Mesodermal cell (in vitro differentiated cells): ENCODE measurements around the gene B4GALNT4.
"Not testable (repeated sequence)": the region's sequence is repeated elsewhere in the genome, so short reads cannot be mapped to it uniquely, and the experiment has no call there.

Experiments used
- H3K27ac ChIP-seq: 2 replicates; pipeline ENCODE4 v1.7.0; 2013; ENCODE audit warnings: mild to moderate bottlenecking, low read depth, low read length, moderate library complexity; ENCODE audit not compliant: severe bottlenecking
- H3K36me3 ChIP-seq: 2 replicates; pipeline ENCODE4 v1.7.1; 2013; ENCODE audit warnings: mild to moderate bottlenecking, low read length, moderate library complexity; ENCODE audit not compliant: control insufficient read depth, insufficient read depth
- H3K4me1 ChIP-seq: one replicate; pipeline ENCODE4 v1.7.1; 2013; ENCODE audit warnings: mild to moderate bottlenecking, low read length; ENCODE audit not compliant: insufficient read depth, control insufficient read depth, poor library complexity, severe bottlenecking
- H3K4me3 ChIP-seq: 2 replicates; pipeline ENCODE4 v1.7.0; 2013; ENCODE audit warnings: low read length, control low read depth, mild to moderate bottlenecking; ENCODE audit not compliant: insufficient read depth, poor library complexity, severe bottlenecking; ENCODE audit errors: extremely low read depth
- H3K9me3 ChIP-seq: 2 replicates; pipeline ENCODE4 v1.7.1; 2013; ENCODE audit warnings: mild to moderate bottlenecking, low read length, moderate library complexity; ENCODE audit not compliant: control insufficient read depth
- WGBS, 2 experiments: methylation state at CpG; one replicate each; pipeline ENCODE4 v1.1.5; 2013; ENCODE audit warnings: missing lambda C conversion rate in 2 of 2; ENCODE audit not compliant: insufficient coverage in 2 of 2; 5-methylcytosine and 5-hydroxymethylcytosine counted together

Gene B4GALNT4

DNA sequence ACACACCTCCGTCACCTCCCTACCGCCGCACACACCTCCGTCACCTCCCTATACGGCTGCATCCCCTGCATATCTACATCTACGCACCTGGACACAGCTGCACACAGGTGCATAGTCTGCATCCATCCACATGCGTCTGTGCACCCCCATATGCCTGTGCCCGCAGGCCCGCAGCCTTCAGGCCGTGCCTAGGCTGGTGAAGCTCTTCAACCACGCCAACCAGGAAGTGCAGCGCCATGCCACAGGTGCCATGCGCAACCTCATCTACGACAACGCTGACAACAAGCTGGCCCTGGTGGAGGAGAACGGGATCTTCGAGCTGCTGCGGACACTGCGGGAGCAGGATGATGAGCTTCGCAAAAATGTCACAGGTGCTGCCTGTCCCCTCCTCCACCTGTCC is 29.5 kb downstream of the B4GALNT4 start:
- Histone ChIP-seq H3K27ac (no peak overlapping the region), H3K36me3 (no peaks in the 10 kb centered on the region), H3K9me3 (peaks cover 4% of the 10 kb centered on the region), H3K4me3 (no peak overlapping the region), H3K4me1 (peaks cover 6% of the 10 kb centered on the region)
- 90 to 93% methylated on average over 19 to 20 of the region's 20 CpGs for WGBS, 2 experiments

DNA sequence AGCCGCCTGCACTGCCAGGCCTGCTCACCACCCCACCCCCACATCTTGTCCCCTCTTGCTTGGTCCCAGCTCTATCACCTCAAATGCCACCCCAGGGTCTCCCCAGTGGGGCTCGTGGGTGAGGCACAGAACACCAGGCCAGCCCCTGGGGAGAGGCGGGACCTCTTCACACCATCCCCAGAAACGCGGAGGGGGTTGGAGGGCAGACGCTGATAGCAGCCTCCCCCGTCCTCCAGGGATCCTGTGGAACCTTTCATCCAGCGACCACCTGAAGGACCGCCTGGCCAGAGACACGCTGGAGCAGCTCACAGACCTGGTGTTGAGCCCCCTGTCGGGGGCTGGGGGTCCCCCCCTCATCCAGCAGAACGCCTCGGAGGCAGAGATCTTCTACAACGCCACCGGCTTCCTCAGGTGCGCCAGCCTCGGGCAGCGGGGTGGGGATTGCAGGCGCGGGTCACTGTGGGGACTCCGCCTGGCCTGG is 30.5 kb downstream of the B4GALNT4 start:
- 91% methylated on average over 20 to 21 of the region's 21 CpGs for WGBS, 2 experiments
- H3K4me1 ChIP-seq, result no peaks in the 10 kb centered on the region
- H3K9me3 ChIP-seq, result peaks cover 4% of the 10 kb centered on the region
- no peak overlapping the region for H3K27ac ChIP-seq
- no peaks in the 10 kb centered on the region for H3K36me3 ChIP-seq
- H3K4me3 ChIP-seq, result no peak overlapping the region

DNA sequence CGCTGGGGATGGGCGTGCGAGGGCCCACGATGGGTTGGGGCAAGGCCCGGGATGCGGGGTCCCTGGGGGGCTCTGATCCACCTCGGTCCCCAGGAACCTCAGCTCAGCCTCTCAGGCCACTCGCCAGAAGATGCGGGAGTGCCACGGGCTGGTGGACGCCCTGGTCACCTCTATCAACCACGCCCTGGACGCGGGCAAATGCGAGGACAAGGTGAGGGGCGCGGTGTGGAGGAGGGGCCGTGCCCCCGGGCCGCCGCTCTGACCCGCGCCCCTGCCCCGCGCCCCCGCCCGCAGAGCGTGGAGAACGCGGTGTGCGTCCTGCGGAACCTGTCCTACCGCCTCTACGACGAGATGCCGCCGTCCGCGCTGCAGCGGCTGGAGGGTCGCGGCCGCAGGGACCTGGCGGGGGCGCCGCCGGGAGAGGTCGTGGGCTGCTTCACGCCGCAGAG is 31.0 kb downstream of the B4GALNT4 start:
- Histone ChIP-seq H3K4me3 (no peak overlapping the region), H3K9me3 (peaks cover 4% of the 10 kb centered on the region), H3K36me3 (no peaks in the 10 kb centered on the region), H3K4me1 (no peaks in the 10 kb centered on the region), H3K27ac (no peak overlapping the region)
- WGBS, 2 experiments, result 96 to 98% methylated on average over 50 of the region's 50 CpGs

DNA sequence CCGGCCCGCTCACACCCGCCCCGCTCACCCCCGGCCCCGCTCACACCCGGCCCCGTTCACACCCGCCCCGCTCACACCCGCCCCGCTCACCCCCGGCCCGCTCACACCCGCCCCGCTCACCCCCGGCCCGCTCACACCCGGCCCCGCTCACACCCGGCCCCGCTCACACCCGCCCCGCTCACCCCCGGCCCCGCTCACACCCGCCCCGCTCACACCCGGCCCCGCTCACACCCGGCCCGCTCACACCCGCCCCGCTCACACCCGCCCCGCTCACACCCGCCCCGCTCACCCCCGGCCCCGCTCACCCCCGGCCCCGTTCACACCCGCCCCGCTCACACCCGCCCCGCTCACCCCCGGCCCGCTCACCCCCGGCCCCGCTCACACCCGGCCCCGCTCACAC is 31.9 kb downstream of the B4GALNT4 start:
- WGBS, 2 experiments, result 100% methylated on average over 6 of the region's 52 CpGs; no CpG with 5 or more reads in 1 of the 2 experiments
- H3K4me3 ChIP-seq, H3K36me3 ChIP-seq, H3K27ac ChIP-seq, H3K4me1 ChIP-seq, H3K9me3 ChIP-seq: not testable (repeated sequence)

DNA sequence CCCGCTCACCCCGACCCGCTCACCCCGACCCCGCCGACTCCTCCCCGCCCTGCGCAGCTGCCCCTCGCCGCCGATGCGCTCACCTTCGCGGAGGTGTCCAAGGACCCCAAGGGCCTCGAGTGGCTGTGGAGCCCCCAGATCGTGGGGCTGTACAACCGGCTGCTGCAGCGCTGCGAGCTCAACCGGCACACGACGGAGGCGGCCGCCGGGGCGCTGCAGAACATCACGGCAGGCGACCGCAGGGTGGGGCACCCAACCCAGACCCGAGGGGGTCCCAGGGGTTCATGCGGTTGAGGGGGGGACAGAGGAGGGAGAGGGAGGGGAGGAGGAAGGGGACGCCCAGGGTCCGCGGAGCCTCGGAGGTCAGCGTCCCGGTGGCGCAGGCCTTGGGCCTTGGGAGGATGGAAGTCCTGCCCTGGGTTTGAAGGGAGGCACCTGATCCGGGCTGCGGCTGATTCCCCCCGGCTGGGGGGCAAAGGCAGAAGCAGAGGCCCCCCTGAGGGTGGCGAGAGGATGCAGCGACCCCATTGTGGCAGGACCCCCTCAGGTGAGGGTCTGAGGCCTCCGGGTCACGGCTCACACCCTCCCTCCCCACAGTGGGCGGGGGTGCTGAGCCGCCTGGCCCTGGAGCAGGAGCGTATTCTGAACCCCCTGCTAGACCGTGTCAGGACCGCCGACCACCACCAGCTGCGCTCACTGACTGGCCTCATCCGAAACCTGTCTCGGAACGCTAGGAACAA is 33.9 kb downstream of the B4GALNT4 start:
- Histone ChIP-seq H3K4me3 (no peak overlapping the region), H3K9me3 (peaks cover 4% of the 10 kb centered on the region), H3K36me3 (no peaks in the 10 kb centered on the region), H3K4me1 (no peaks in the 10 kb centered on the region), H3K27ac (no peak overlapping the region)
- 92 to 94% methylated on average over 21 to 47 of the region's 55 CpGs for WGBS, 2 experiments

DNA sequence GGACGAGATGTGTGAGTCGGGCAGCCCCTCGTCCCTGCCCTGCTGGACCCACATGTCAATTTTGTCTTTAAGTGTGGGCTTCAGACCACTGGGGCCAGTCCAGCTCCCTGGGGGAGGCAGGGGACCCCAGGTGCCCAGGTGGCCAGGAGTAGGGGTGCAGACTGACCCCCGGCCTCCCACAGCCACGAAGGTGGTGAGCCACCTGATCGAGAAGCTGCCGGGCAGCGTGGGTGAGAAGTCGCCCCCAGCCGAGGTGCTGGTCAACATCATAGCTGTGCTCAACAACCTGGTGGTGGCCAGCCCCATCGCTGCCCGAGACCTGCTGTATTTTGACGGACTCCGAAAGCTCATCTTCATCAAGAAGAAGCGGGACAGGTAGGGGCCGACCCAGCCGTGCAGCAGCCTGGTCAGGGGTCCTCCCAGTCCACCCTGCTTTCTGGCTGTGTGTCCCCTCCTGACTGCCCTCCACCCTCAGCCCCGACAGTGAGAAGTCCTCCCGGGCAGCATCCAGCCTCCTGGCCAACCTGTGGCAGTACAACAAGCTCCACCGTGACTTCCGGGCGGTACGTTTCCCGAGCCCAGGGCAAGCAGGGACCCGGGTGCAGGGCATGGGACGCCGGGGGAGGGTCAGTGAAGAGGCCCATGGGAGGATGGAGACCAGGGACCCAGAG is 34.6 kb downstream of the B4GALNT4 start:
- no peaks in the 10 kb centered on the region for H3K4me1 ChIP-seq
- 91 to 92% methylated on average over 22 to 27 of the region's 27 CpGs for WGBS, 2 experiments
- H3K4me3 ChIP-seq, result no peak overlapping the region
- H3K9me3 ChIP-seq, result peaks cover 4% of the 10 kb centered on the region
- H3K27ac ChIP-seq, result no peak overlapping the region
- no peaks in the 10 kb centered on the region for H3K36me3 ChIP-seq

DNA sequence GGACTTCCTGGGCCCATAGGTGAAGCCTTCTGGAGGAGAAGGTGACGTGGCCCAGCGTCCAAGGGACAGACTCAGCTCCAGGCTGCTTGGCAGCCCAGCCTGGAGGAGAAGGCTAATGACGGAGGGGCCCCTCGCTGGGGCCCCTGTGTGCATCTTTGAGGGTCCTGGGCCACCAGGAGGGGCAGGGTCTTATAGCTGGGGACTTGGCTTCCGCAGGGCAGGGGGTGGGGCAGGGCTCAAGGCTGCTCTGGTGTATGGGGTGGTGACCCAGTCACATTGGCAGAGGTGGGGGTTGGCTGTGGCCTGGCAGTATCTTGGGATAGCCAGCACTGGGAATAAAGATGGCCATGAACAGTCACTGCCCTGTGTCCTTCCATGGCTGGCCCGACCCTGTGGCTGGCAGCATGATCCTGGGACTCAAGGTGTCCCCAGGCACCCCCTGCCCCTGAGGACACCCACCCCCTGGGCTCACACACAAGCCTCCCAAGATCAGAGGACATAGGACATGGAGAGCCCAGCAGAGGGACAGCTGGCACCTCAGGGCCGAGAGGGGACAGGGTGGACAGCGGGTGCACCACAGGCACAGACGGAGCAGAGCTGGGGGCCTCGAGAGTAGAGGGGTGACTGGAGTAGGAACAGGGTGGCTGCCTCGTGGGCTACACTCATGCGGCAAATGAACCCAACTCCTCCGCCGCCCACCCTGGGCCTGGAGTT is 35.4 kb downstream of the B4GALNT4 start:
- no peak overlapping the region for H3K4me3 ChIP-seq
- WGBS, 2 experiments, result 93 to 96% methylated on average over 9 to 13 of the region's 14 CpGs

DNA sequence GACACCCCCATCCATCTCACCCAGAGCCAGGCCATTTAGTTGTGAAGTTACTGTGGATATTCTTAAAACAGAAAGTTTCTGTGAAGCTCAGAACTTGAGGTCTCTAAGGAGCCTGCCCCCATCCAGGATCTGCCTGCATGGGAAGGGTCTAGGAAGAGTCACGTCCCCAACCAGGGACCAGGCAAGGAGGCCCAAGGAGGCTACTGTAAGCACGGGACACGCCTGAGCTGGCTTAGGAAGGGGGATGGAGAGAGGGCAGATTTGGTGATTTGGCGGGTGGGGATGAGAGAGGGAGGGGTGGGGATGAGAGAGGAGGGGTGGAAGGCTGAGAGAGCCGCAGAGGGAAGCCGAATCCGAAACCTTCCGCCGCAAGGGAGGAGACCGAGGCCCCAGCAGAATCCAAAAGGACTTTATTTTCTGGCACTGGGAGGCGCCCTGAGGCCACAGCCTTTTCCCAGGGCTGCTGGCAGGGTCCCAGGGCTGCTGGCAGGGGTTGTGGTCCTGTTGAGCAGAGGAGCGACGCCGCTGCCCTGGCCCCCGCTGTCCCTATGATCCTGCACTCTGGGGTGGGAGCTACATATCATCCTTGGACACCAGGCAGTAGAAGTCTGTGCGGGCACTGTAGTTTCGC is 36.1 kb downstream of the B4GALNT4 start:
- WGBS, 2 experiments, result 81 to 88% methylated on average over 17 of the region's 17 CpGs

More for the DNA sequence above, 35.4 kb downstream of the B4GALNT4 start:
- Histone ChIP-seq H3K27ac (no peak overlapping the region), H3K36me3 (no peaks in the 10 kb centered on the region), H3K4me1 (no peaks in the 10 kb centered on the region), H3K9me3 (peaks cover 4% of the 10 kb centered on the region)

DNA sequence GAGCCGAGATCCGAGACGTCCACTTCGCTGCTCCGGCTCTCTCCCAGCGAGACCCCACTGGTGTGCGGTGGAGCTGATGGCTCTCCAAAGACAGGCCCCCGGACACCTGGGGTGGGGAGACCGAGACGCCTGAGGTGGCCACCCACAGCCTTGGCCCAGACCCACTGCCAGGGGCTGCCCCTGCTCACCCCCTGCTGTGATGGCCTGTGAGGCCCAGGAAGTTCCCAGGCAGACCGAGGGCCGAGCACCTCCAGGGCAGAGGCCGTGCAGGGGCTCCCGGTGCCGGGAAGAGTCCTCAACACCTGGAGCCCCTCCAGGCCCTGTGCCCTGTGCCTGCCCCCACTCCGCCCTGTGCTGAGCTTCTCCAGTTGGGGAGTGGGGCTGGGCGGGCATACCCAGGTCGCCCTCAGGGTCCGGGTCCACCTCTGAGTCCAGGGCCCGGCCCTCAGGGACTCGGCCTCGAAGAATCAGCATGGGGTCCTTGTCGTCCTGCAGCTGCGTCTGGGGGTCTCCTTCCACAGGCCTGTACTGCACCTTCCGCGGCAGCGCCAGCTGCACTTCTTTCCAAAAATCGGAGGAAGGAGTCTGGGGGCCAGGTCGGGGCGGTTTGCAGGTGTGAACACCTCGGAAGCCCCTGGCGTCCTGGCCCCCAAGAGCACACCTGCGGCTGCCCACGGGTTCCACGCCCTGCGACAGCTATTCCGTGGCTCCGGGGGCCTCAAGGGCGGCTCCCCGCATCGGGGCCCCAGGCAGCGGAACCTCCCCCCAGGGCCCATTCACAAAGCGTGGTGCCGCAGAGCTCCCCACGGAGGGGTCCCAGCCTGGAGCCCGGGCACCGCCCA is 36.9 kb downstream of the B4GALNT4 start:
- Histone ChIP-seq H3K9me3 (no peaks in the 10 kb centered on the region), H3K4me3 (peak overlapping the region; percentile 44), H3K27ac (no peak overlapping the region), H3K4me1 (no peaks in the 10 kb centered on the region), H3K36me3 (no peaks in the 10 kb centered on the region)
- WGBS, 2 experiments, result 82 to 84% methylated on average over 45 to 46 of the region's 47 CpGs

More for the DNA sequence above, 36.1 kb downstream of the B4GALNT4 start:
- H3K4me3 ChIP-seq, result no peak overlapping the region
- H3K27ac ChIP-seq, result no peak overlapping the region
- H3K9me3 ChIP-seq, result no peaks in the 10 kb centered on the region
- no peaks in the 10 kb centered on the region for H3K4me1 ChIP-seq
- no peaks in the 10 kb centered on the region for H3K36me3 ChIP-seq
